Gastroesophageal sphincter (tissue), 3 donors: ENCODE measurements around the gene KIRREL3.

Experiments
- CTCF ChIP-seq, 4 experiments: fragments of 200-600 bp in 2 of 4; fragments of 450-650 bp in 2 of 4; sonication (generic) in 1 of 4; IDR thresholded peaks; one replicate each; pipeline ENCODE4 v1.5.1; 2017 to 2019; ENCODE audit warnings: antibody characterized with exemption in 4 of 4, mild to moderate bottlenecking in 2 of 4, moderate library complexity in 2 of 4
- EP300 ChIP-seq: sonication (generic); formaldehyde crosslinking; IDR thresholded peaks from one replicate; pipeline ENCODE4 v1.6.1; 2017; ENCODE audit warnings: antibody characterized with exemption, mild to moderate bottlenecking
- POLR2A ChIP-seq, 2 donors: fragments of 450-650 bp; IDR thresholded peaks; one replicate each; pipeline ENCODE4 v1.6.1; 2017; ENCODE audit warnings: antibody characterized with exemption in 2 of 2, mild to moderate bottlenecking in 2 of 2, moderate library complexity in 1 of 2
- POLR2AphosphoS5 ChIP-seq: sonication (generic); formaldehyde crosslinking; IDR thresholded peaks from one replicate; pipeline ENCODE4 v1.6.1; 2017; ENCODE audit warnings: antibody characterized with exemption

- no peak for TF ChIP-seq CTCF (IDR thresholded peaks at IDR 0.05)
- TF ChIP-seq POLR2AphosphoS5, result no peak
- TF ChIP-seq EP300, result no peak
- TF ChIP-seq POLR2A (IDR thresholded peaks at IDR 0.05), result no peak
Observed at GRCh38 chr11:126464796-126465195, 535.8 kb downstream of the KIRREL3 start.
